ENCODE data around the gene TNP1.

Gene TNP1

DNA sequence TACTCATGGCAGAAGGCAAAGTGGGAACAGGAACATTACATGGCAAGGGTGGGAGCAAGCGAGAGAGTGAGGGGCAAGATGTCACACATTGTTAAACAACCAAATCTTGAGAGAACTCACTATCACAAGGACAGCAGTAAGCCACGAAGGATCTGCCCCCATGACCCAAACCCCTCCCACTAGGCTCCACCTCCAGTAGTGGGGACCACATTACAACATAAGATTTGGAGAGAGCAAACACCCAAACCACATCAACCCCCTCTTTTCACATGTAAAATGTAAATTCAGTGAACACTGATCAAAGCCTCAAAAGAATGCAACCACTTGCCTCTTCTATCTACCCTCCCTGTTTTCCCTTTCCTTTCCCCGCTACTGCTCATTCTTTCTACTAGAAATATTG is 43.6 kb upstream of the TNP1 start:
- peaks cover 27% of the 10 kb centered on the region for H3K36me3 Mint-ChIP-seq (ENCODE audit: low read depth)
- TF ChIP-seq, protein P1, sequence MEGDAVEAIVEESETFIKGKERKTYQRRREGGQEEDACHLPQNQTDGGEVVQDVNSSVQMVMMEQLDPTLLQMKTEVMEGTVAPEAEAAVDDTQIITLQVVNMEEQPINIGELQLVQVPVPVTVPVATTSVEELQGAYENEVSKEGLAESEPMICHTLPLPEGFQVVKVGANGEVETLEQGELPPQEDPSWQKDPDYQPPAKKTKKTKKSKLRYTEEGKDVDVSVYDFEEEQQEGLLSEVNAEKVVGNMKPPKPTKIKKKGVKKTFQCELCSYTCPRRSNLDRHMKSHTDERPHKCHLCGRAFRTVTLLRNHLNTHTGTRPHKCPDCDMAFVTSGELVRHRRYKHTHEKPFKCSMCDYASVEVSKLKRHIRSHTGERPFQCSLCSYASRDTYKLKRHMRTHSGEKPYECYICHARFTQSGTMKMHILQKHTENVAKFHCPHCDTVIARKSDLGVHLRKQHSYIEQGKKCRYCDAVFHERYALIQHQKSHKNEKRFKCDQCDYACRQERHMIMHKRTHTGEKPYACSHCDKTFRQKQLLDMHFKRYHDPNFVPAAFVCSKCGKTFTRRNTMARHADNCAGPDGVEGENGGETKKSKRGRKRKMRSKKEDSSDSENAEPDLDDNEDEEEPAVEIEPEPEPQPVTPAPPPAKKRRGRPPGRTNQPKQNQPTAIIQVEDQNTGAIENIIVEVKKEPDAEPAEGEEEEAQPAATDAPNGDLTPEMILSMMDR (IDR thresholded peaks at IDR 0.05; ENCODE audit: unreplicated experiment in 3 of 3) = no peak
- H3K4me3 Mint-ChIP-seq = no peak overlapping the region

DNA sequence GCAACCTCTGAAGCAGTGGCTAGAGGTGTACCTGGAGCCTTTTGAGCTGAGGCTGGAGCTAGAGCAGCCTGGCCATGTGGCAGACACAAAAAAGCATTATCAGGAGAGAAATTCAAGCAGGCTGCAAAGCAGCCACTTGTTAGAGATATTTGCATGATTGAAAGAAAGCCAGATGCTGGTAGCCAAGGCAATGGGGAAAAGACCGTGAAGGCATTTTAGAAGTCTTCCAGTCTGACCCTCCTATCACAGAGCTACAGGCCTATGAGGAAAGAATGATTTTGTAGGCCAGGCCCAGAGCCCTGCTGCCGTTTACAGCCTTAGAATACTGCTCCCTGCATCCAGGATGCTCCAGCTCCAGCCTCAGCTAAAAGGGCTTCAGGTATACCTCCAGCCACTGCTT is 41.4 kb upstream of the TNP1 start:
- Mint-ChIP-seq H3K4me1 (peaks cover 11% of the 10 kb centered on the region), H3K36me3 (ENCODE audit: low read depth) (peaks cover 30% of the 10 kb centered on the region), H3K27me3 (ENCODE audit: low read depth) (peaks cover 3% of the 10 kb centered on the region), H3K9me3 (peaks cover 48% of the 10 kb centered on the region), H3K27ac (no peak overlapping the region), H3K4me3 (no peak overlapping the region)
- TF ChIP-seq, protein P1 (IDR thresholded peaks at IDR 0.05; ENCODE audit: unreplicated experiment in 3 of 3) = no peak

More for the DNA sequence above, 43.6 kb upstream of the TNP1 start:
- peaks cover 3% of the 10 kb centered on the region for H3K27me3 Mint-ChIP-seq (ENCODE audit: low read depth)
- H3K27ac Mint-ChIP-seq = no peak overlapping the region
- no peaks in the 10 kb centered on the region for H3K4me1 Mint-ChIP-seq
- peaks cover 43% of the 10 kb centered on the region for H3K9me3 Mint-ChIP-seq

DNA sequence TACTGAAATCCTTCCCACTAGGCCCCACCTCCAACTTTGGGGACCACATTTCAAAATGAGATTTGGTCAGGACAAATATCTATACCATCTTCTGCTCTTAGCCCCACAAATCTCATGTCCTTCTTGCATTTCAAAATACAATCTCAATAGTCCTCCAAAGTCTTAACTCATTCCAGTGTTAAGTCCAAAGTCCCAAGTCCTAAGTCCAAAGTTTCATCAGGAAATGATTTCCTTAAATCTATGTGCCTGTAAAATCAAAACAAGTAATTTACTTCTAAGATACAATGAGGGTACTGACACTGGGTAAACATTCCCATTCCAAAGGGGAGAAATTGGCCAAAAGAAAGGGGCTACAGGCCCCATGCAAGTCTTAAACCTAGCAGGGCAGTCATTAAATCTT is 40.5 kb upstream of the TNP1 start:
- peaks cover 11% of the 10 kb centered on the region for H3K4me1 Mint-ChIP-seq
- no peak overlapping the region for H3K4me3 Mint-ChIP-seq
- H3K9me3 Mint-ChIP-seq = peaks cover 48% of the 10 kb centered on the region
- TF ChIP-seq, protein P1 (IDR thresholded peaks at IDR 0.05; ENCODE audit: unreplicated experiment in 3 of 3) = no peak
- peaks cover 30% of the 10 kb centered on the region for H3K36me3 Mint-ChIP-seq (ENCODE audit: low read depth)
- H3K27ac Mint-ChIP-seq = no peak overlapping the region
- H3K27me3 Mint-ChIP-seq (ENCODE audit: low read depth) = peaks cover 3% of the 10 kb centered on the region

DNA sequence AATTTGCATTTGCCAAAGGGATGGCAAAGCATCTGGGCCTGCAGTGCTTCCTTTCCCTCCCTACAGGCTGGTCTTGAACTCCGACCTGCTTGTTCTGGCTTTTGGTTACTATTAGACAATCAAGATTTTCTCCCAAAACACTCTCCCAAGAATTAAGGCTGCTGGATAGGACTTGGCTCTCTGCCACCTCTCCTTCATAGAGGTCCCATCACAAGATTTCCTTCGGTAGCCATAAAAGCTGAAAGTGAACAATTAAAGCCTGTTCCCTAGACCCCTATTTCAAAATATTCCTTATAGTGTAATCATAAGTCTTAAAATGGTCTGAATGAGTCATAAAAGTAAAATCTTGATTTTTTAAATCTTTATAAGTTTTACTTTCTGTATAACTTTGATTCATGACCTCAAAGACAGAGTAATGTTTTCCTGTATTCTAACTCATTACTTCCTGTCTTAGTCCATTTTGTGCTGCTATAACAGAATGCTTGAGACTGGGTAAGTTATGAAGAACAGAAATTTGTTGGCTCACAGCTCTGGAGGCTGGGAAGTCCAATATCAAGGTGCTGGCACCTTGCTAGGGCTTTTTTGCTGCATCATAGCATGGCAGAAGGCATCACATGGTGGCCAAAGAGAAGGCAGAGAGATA is 37.8 kb upstream of the TNP1 start:
- Mint-ChIP-seq H3K4me1 (peaks cover 11% of the 10 kb centered on the region), H3K36me3 (ENCODE audit: low read depth) (peaks cover 11% of the 10 kb centered on the region), H3K27ac (peak overlapping the region; percentile 65 to 90 (median 68)), H3K4me3 (no peak overlapping the region), H3K27me3 (ENCODE audit: low read depth) (no peaks in the 10 kb centered on the region), H3K9me3 (peaks cover 28% of the 10 kb centered on the region)
- TF ChIP-seq, protein P1 (IDR thresholded peaks at IDR 0.05; ENCODE audit: unreplicated experiment in 3 of 3) = no peak

DNA sequence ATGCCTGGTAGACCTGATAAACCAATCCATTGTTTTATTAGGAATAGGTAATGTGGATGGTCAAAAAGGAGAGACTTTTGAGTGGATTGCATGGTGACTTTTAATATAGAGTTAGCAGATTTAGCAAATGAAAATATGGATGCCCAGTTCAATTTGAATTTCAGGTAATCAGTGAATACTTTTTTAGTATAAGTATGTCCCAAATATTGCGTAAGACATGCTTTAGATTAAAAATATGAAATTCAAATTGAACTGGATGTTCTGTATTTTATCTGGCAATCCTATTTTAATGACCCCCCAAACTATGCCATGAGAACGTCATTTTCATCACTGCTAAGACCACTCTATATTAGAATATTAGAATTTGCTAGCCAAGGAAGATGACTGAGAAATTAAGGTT is 30.3 kb upstream of the TNP1 start:
- H3K27me3 Mint-ChIP-seq (ENCODE audit: low read depth) = peaks cover 4% of the 10 kb centered on the region
- no peak overlapping the region for H3K4me3 Mint-ChIP-seq
- H3K36me3 Mint-ChIP-seq (ENCODE audit: low read depth) = no peaks in the 10 kb centered on the region
- H3K9me3 Mint-ChIP-seq = peaks cover 5% of the 10 kb centered on the region
- H3K4me1 Mint-ChIP-seq = peaks cover 26% of the 10 kb centered on the region
- TF ChIP-seq, protein P1 (IDR thresholded peaks at IDR 0.05; ENCODE audit: unreplicated experiment in 3 of 3) = no peak
- no peak overlapping the region for H3K27ac Mint-ChIP-seq
